GM18909 (cell line): ENCODE measurements around the gene NKAPD1.
"Not testable (repeated sequence)": the region's sequence is repeated elsewhere in the genome, so short reads cannot be mapped to it uniquely, and the experiment has no call there.

ENCODE experiments used
- ATAC-seq: cut with Tn5 transposase; IDR thresholded peaks from one replicate; pipeline ENCODE4 v1.9.1; 2021; ENCODE audit warnings: mild to moderate bottlenecking; ENCODE audit not compliant: unreplicated experiment, poor library complexity

The NKAPD1 gene, protein sequence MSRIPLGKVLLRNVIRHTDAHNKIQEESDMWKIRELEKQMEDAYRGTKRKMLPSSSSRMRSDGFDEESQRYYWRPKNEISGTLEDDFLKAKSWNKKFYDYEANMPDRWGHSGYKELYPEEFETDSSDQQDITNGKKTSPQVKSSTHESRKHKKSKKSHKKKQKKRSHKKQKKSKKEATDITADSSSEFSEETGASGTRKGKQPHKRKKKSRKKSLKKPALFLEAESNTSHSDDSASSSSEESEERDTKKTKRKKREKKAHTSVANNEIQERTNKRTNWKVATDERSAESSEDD

DNA sequence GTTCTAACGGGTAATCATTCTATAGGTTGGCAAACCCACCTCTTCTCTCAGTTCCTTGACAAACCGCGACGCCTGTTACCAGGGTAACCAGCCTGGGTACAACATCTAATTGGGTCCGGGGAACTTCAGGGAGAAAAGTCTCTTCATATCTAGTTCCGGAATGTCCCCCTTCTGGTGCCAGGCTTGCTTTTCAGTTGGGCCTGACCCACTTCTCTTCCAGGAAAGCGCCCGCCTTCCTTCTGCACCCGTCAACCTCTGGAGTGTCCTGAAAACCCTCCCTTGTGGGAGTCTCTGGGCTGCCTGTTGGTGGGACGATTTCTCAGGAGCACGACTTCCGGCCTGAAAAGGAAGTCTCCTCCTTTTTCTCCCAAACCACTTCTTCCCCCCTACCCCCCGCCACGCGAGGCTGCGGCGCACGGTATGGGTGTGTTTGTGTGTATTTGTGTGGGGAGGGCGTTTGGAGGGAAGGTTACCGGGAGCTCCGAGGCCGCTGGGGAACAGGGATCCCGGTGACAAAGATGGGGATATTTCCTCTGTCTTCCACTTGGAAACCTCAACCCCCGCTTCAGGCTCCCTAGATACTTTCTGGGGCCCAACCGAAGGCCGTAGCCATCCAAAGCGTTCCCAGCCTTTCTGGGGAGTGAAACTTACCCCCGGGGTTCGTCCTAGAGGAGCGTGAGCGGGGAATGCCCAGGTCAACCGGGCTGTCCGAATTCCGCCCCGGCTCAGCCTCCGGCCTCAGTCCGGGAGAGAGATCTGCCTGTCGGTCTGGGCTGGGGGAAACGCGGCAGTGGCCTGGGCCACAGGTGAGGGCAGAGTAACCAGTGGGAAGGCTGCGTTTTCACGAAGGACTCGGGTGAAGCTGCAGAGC, at the start of gene NKAPD1, which contains the start of gene PIH1D2:
Gene NKAPD1 (plus strand): TSS at position 359 of the 871 bp plus-strand sequence. CDS start 1,276 bp downstream, outside the sequence.
Gene PIH1D2 (minus strand): TSS at position 77 of the 871 bp plus-strand sequence. CDS start 843 bp downstream, outside the sequence.
- ATAC-seq, result peak; percentile 89

DNA sequence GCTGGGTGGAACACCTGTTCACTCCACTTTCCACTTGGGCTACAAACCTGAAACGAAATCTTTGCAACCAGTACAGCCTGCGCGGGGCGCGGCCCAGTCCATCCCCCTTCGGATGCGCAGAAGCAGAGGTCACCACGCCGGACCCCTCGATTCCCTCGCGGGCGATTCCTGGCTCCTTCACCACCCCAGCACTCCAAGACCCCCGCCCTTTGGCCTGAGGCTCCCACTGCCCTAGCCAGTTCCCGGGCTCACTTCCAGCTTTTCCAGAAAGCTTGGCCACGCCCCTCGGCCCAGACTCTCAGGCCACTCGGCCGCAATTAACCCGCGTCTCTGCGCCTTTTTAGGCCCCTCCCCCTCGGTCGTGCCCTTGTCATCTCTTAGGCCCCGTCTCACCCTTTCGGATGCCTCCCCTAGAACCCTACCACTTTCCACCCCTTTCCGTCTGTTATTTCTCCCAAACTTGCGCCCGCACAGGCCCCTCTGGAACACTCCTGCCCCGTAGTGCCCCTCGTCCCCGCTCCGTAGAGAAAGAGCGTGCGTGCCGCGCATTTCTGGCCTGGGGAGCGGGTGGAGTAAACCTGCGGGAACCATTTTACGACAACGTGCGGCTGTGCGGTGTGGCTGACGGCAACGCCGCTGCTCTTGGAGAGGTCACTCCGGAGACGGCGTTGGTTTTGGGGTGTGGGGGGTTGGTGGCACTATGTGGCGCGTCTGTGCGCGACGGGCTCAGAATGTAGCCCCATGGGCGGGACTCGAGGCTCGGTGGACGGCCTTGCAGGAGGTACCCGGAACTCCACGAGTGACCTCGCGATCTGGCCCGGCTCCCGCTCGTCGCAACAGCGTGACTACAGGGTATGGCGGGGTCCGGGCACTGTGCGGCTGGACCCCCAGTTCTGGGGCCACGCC, 49.1 kb upstream of the NKAPD1 start, which contains the start of gene DLAT:
Gene DLAT (plus strand): TSS at position 636 of the 906 bp plus-strand sequence. CDS start 65 bp downstream, at position 701.
- ATAC-seq, result peak; percentile 79

DNA sequence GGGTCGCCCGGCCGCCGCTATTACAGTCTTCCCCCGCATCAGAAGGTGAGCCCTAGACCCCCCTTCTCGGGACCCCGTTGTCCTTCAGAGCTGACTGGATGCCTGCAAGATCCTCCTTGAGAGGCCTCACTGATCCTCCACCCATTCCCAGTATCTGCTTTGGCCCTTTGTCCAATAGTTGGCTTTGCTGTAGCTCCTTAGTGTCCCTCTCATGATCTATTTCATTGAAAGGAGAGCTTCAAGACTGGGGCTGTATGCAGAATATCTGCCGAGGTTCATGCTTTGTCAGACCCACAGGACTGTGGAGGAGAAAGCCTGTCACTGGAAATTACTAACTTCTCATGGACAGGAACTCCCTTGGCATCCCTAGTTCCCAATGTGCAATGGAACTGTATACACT, 48.4 kb upstream of the NKAPD1 start:
- peak; percentile 1 for ATAC-seq

DNA sequence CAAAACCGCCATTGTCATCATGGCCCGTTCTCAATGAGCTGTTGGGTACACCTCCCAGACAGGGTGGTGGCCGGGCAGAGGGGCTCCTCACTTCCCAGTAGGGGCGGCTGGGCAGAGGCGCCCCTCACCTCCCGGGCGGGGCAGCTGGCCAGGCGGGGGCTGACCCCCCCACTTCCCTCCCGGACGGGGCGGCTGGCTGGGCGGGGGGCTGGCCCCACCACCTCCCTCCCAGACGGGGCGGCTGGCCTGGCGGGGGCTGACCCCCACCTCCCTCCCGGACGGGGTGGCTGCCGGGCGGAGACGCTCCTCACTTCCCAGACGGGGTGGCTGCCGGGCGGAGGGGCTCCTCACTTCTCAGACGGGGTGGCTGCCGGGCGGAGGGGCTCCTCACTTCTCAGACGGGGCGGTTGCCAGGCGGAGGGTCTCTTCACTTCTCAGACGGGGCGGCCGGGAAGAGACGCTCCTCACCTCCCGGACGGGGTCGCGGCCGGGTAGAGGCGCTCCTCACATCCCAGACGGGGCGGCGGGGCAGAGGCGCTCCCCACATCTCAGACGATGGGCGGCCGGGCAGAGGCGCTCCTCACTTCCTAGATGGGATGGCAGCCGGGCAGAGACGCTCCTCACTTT, 47.2 kb upstream of the NKAPD1 start:
- ATAC-seq, result not testable (repeated sequence)

DNA sequence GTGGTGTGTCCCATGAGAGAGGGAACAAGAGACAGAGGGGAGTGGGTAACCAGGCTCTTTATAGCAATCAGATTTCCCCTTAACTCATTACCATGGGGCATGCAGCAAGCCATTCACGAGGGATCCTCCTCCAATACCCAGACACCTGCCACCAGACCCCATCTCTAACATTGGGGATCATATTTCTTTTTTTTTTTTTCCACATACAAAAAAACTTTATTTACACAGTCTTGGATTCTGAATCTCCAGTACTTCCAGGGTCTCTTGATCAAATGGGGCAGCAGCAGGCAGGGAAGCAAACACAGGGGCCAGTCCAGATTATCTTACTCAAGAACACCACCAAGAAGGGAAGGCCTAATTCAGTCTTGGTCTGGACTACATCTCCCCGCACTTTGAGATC, 44.6 kb upstream of the NKAPD1 start:
- no peak for ATAC-seq

DNA sequence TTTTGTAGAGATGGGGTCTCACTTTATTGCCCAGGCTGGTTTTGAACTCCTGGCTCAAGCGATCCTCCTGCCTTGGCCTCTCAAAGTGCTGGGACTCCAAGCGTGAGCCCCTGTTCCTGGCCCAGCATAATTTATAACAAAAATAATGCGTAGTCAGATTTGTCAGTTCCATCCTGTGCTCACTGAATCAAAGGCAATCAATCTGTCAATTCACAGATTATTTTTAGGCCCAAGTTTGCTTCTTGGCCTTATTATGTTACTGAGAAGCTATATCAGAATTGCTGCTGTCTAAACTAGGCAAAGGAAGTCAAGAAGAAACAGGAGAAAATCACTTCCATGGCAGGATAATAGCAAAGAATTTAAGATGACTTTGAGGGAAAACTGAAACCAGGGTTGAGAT, 40.2 kb upstream of the NKAPD1 start:
- ATAC-seq, result no peak

DNA sequence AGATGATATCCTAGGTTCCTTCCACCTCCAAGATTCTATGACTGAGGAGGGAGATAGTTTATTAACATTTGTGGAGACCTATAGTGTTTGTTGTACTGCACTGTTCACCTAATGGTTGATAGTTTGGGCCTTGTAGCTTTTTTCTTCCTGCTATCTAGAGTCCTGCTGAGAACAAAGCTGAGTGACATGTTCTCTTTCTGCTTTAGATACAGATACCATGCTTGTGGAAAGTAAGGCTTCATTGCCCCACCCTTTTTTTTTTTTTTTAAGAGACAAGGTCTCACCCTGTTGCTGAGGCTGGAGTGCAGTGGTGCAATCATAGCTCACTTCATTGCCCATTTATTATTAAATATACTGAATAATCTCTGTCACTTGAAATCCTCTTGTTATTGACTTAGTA, 36.6 kb upstream of the NKAPD1 start:
- ATAC-seq, result no peak

DNA sequence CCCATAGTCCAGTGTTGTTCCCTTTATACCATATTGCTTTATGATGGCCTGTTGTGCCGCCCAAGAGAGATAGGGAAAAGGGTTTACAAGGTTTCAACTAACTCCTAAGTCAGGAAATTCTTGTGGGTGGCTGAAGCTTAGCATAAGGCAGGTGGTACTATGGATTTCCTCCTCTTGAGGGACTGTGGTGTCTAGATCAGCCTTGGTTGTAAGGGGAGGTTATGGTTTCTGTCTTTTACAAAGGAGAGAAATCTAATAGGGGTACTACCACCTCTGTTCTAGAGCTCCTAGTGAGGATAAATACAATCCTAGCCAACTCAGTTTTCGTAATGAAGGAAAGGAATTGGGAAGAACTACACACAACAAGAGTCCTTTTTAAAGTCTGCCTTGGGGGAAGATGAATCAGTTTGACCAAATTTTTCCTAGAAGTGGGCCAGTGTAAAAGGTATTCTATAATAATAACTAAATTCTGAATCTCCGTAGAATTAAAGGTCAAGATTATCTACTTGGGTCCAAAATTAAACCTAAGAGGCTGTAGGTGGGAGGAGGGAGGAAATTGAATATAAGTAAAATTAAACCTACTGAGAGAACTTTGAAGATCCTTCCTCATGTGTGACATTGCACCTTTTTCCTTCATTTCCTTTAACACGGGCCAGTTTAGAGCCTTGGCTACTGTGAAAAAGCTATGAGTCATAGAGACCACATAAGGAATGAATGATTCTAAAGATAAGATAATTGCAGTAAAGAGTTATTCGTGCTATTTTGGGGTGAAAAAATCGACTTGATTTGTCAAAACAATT, 31.7 kb upstream of the NKAPD1 start:
- ATAC-seq, result no peak

DNA sequence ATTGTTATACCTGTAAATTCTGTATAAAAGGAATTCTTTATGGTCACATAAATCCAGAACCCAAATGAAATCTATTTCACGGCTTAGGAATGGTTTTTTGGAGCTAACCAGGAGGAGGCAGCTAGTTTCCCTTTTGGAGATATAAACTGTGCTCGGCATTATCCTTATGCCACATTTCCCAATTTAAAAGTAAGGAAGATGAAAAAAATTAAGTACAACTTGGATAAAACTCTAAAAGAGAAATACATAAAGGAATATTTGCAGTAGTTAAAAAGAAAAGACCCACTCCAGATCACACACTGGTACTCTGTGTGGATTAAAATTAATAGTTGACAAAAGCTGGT, 31.2 kb upstream of the NKAPD1 start:
- ATAC-seq, result no peak

DNA sequence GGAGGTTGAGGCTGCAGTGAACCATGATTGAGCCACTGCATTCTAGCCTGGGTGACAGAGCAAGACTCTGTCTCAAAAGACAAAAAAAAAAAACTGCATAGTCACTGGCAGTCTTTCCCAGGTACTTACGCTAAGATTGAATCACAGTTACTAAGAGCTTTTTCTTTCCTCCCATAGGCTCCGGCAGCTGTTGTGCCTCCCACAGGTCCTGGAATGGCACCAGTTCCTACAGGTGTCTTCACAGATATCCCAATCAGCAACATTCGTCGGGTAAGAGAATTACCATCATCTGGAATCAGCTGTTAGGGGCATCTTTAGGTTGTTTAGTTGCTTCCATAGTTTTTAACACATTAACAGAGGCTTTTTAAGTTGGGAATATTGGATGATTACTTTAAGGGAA, 29.1 kb upstream of the NKAPD1 start:
- no peak for ATAC-seq

DNA sequence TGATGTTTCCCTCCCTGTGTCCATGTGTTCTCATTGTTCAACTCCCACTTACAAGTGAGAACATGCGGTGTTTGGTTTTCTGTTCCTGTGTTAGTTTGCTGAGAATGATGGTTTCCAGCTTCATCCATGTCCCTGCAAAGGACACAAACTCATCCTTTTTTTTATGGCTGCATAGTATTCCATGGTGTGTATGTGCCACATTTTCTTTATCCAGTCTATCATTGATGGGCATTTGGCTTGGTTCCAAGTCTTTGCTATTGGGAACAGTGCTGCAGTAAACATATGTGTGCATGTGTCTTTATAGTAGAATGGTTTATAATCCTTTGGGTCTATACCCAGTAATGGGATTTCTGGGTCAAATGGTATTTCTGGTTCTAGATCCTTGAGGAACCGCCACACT, 27.5 kb upstream of the NKAPD1 start:
- not testable (repeated sequence) for ATAC-seq

DNA sequence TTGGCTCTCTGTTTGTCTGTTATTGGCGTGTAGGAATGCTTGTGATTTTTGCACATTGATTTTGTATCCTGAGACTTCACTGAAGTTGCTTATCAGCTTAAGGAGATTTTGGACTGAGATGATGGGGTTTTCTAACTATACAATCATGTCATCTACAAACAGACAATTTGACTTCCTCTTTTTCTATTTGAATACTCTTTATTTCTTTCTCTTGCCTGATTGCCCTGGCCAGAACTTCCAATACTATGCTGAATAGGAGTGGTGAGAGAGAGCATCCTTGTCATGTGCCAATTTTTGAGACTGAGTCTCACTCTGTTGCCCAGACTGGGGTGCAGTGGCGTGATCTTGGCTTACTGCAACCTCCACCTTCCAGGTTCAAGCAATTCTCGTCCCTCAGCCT, 25.8 kb upstream of the NKAPD1 start:
- ATAC-seq, result not testable (repeated sequence)

DNA sequence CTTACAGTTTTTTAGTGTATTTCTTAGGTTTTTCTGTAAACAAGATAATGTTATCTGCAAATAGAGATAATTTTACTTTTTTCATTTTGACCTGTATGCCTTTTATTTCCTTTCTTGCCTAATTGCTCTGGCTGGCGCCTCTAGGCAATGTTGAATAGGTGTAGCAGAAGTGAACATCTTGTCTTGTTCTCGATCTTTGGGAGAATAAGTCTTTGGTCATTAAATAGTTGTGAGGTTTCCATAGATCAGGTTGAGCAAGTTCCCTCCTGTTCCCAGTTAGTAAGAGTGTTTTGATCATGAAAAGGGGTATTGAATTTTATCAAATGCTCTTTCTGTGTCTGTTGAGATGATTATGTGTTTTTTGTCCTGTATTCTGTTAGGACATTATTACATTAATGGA, 24.3 kb upstream of the NKAPD1 start:
- no peak for ATAC-seq

DNA sequence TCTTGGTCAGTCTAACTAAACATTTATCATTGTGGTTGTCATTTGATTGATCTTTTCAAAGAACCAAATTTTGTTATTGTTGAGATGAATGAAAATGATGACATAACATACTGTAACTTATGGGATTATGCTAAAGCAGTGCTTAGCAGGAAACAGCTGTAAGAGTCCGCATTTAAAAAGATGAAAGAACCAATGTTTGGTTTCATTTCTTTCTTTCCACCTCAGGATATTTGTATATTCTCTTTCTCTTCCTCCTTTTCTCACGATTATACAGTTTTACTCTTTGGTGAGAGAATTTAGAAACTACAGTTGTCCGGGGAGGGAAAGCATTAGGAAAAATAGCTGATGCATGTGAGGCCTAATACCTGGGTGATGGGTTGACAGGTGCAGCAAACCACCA, 23.4 kb upstream of the NKAPD1 start:
- ATAC-seq, result peak; percentile 75

DNA sequence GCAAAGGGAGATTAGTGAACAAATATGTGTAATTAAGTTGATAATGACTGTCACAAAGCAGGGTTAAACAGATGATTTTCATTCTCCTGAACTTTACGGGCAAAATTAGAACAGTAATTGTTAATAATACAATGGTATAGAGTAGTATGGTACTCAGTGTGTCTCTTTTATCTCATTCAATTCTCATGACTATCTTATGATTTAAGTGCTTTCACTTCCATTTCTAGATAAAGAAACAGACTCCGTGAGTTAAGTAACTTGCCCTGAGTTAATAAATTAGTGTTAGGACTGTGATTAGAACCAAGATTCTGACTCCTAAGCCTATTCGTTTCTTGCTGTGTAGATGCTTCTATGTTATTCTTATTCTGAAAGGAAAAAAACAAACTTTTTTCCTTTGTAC, 22.3 kb upstream of the NKAPD1 start:
- no peak for ATAC-seq

DNA sequence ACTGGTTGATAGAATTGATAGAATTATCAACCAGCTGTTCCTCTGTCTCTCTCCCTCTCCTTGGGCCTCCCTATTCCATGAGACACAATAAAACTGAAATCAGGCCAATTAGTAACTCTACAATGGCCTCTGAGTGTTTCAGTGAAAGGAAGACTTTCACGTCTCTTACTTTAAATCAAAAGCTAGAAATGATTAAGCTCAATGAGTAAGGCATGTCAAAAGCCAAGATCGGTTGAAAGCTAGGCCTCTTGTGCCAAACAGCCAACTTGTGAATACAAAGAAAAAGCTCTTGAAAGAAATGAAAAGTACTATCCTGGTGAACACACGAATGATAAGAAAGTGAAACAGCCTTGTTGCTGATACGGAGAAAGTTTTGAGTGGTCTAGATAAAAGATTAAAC, 16.9 kb upstream of the NKAPD1 start:
- ATAC-seq, result no peak

DNA sequence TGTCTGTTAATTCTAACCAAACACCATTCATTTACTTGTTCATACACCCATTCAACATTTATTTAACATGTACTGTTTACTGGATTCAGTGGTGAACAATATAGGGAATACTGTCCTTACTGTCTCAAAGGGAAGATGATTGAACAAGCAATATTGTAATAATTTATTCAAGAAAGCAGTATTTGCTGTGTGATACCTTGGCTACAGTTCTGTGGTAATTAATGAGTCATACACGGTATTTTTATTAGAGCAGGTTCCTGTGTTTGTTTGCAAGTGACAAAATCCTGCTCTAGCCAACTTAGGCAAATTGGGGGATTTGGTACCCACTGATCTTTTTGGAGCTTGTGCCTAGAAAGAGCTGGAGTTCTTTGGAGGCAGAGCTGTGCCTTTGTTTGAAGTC, 16.0 kb upstream of the NKAPD1 start:
- no peak for ATAC-seq

DNA sequence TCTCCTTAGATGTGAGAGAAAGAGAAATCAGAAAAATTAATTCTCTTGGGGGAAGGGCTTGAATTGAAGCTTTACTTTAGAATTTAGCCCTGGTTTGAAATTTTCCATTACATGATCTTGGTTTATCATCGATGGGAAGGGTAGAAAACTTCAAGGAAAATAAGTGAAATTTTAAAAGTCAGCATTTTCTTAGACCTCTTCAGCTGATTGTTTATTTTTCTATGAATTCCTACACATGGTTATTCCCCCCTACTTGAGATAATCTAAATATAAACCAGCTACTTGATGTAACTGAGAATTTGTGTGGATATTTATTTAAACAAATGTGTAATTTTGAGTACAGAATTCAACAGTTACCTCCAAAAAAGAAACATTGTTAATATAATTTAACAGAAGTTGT, 11.2 kb upstream of the NKAPD1 start:
- no peak for ATAC-seq

DNA sequence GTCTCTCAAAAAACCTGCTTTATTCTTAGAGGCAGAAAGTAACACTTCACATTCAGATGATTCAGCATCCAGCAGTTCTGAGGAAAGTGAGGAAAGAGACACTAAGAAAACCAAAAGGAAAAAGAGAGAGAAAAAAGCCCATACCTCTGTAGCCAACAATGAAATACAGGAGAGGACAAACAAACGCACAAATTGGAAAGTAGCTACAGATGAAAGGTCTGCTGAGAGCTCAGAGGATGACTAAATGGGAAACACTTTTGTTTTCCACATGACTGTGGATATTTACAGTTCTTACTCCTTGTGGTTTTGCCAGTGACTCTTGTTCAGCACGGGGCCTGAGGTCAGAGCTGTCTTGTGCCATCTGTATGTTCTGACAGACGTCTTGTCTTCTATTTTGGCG, 8.6 kb downstream of the NKAPD1 start:
- ATAC-seq, result no peak
